Loucy (cell line): Measurements from ENCODE around the gene AFG3L2.

ENCODE experiments used
- EZH2phosphoT487 ChIP-seq: fragments of 200-600 bp; IDR thresholded peaks from 2 replicates; pipeline ENCODE4 v1.6.1; 2018; ENCODE audit warnings: antibody characterized with exemption, mild to moderate bottlenecking, moderate library complexity, borderline replicate concordance
- TF ChIP-seq, protein P1 (sequence below): fragments of 200-600 bp; sonication (generic); conservative IDR thresholded peaks from 2 replicates; pipeline ENCODE4 v1.5.1; 2014; ENCODE audit warnings: mild to moderate bottlenecking, antibody characterized with exemption, low read length

DNA sequence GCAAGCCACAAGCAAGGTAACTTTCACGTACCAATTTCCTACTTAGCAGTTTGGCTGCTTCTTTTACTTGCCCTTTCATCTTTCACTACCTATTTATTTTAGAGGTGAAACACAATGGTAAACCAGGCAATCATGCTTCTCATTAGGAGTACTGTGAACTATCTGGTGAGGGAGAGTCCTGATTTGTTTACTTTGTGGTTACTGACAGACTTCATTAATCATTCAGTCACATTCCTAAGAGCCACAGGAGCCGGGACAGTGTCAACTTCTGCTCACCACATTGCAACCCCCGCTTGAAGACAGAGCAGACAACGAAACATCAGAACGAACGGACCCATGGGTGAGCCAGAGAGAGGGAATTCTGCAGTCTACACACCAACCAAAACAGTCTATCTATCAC is 40.1 kb downstream of the AFG3L2 start:
- TF ChIP-seq, protein P1, sequence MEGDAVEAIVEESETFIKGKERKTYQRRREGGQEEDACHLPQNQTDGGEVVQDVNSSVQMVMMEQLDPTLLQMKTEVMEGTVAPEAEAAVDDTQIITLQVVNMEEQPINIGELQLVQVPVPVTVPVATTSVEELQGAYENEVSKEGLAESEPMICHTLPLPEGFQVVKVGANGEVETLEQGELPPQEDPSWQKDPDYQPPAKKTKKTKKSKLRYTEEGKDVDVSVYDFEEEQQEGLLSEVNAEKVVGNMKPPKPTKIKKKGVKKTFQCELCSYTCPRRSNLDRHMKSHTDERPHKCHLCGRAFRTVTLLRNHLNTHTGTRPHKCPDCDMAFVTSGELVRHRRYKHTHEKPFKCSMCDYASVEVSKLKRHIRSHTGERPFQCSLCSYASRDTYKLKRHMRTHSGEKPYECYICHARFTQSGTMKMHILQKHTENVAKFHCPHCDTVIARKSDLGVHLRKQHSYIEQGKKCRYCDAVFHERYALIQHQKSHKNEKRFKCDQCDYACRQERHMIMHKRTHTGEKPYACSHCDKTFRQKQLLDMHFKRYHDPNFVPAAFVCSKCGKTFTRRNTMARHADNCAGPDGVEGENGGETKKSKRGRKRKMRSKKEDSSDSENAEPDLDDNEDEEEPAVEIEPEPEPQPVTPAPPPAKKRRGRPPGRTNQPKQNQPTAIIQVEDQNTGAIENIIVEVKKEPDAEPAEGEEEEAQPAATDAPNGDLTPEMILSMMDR = no peak
- no peak for TF ChIP-seq EZH2phosphoT487
